AG10803 (cell line): ENCODE results near the gene HSD17B11.

Experiments used
- DNase-seq: peaks from one replicate; pipeline ENCODE4 v3.0.0; 2010; ENCODE audit warnings: low read depth
- H3K4me3 ChIP-seq: 2 replicates; pipeline ENCODE4 v1.5.1; 2011; ENCODE audit warnings: mild to moderate bottlenecking, low read length, control low read depth
- TF ChIP-seq, protein P1 (sequence below): conservative IDR thresholded peaks from 2 replicates; pipeline ENCODE4 v1.5.1; 2011; ENCODE audit warnings: mild to moderate bottlenecking, low read length, control low read depth, inconsistent platforms

Gene HSD17B11

DNA sequence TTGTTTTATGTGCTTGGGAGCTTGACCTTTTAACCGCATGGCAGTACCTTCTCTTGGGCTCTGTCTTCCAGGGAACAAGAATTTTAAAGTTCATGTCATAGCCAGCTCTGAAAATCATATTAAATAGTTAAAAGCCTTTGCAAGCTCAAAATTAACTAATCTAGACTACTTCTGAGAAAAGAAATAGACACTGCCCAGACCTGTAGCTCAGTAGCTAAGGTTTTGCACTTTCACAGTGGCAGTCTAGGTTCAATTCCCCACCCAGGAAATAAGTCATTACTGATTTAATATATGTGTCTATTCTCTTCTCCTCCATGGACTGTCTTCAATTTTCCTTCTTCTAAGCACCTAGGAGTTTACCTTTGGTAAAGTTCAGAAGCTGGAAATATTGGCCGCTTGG is 27.4 kb downstream of the HSD17B11 start:
- no peak overlapping the region for H3K4me3 ChIP-seq
- DNase-seq = no peak
- TF ChIP-seq, protein P1, sequence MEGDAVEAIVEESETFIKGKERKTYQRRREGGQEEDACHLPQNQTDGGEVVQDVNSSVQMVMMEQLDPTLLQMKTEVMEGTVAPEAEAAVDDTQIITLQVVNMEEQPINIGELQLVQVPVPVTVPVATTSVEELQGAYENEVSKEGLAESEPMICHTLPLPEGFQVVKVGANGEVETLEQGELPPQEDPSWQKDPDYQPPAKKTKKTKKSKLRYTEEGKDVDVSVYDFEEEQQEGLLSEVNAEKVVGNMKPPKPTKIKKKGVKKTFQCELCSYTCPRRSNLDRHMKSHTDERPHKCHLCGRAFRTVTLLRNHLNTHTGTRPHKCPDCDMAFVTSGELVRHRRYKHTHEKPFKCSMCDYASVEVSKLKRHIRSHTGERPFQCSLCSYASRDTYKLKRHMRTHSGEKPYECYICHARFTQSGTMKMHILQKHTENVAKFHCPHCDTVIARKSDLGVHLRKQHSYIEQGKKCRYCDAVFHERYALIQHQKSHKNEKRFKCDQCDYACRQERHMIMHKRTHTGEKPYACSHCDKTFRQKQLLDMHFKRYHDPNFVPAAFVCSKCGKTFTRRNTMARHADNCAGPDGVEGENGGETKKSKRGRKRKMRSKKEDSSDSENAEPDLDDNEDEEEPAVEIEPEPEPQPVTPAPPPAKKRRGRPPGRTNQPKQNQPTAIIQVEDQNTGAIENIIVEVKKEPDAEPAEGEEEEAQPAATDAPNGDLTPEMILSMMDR = no peak

DNA sequence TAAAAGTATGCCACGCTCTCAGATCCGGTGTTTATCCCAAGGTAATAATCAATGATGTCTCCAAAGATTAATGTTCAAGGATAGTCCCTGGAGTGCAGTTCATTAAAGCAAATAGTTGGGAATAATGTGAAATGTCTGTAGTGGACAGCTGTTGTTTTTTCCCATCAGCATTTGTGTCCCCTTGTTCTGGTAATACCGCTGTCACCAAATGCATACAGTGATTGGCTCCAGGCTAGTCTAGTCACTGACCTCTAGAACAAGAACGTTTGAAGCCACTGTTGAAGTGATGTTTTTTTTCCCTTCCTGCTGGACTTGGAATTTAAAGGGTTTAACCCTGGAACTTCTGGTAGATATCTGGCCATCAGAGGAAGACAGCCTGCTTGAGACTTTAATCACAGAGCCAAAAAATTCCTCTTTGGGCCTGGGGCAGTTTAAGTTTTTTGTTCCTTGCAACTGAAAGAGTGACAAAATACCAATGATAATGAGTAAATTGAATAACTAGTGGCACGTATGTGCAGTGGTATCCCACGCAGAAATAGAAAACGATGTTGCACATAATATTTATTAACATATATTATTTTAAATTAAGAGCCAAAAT is 30.6 kb downstream of the HSD17B11 start:
- TF ChIP-seq, protein P1 = no peak
- no peak for DNase-seq
- H3K4me3 ChIP-seq = no peak overlapping the region

DNA sequence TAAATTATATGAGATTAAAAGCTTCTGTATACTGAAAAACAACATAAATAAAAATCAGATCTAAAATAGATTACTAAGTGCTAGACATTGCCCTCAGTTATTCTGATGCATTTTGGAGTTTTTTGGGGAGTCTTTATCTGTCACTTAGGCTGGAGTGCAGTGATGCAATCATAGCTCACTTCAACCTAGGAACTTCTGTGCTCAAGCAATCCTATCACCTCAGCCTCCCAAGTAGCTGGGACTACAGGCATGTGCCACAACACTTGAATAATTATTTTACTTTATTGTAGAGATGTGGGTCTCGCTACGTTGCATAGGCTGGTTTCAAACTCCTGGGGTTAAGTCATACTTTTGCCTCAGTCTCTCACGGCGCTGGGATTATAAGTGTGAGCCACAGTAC is 31.7 kb downstream of the HSD17B11 start:
- no peak overlapping the region for H3K4me3 ChIP-seq
- no peak for DNase-seq
- TF ChIP-seq, protein P1 = no peak

DNA sequence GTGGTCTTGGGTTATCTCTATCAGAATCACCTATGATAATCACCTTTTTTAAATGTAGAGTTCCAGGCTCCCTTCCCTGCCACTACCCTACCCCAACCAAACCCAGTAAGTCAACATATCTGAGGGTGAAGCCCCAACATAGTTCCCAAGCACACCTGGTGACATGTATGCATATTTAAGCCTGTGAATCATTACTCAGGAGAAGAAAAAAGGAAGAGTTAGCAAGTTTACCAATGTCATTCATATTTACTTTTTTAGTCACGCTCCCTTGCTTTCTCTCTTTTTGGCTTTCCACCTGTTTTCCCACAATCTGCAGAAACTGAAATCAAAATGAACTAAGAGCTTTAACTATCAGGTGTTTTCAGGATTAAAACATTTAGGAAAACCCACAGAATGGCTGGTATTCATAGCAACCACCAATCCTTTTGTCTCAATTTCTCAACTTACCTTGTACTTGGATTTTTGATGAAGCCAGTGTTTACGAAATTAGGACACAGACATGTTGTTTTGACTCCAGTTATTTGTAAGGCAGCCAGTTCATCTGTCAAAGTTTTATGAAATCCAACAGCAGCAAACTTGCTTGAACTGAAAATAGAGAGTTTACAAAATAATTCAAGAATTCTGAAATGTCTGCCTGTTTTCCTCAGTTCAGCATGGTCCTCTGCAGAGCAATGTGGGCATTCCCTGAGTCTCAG is 34.0 kb downstream of the HSD17B11 start:
- TF ChIP-seq, protein P1 = no peak

DNA sequence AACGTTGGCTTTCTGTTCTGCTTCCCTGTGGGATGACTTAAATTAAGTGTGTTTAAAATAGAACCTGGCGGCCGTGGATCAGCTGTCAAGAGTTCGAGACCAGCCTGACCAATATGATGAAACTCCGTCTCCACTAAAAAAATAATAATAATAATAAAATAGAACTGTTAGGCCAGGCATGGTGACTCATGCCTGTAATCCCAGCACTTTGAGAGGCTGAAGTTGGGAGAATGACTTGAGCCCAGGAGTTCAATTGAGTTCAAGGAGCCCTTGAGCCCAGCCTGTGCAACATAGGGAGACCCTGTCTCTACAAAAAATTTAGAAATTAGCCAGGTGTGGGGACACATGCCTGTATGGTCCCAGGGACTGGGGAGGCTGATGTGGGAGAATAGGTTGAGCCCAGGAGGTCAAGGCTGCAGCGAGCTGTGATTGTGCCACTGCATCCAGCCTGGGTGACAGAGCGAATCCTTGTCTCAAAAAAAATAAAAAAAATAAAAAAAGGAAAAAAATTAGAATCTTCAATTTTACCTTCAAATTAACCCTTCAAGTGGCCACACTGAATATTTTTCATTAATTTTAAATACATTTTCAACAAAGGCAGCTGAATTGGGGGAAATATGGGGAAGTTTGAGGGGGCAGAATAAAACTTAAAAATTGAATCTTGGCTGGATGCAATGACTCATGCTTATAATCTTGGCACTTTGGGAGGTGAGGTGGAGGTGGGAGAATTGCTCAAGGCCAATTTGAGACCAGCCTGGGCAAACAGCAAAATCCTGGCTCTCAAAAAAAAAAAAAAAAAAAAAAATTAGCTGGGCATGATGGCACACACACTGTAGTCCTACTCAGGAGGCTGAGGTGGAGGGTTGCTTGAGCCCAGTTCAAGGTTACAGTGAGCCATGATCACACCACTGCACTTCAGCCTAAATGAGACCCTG is 36.6 kb downstream of the HSD17B11 start:
- peak; percentile 29 for DNase-seq
- no peak overlapping the region for H3K4me3 ChIP-seq
- TF ChIP-seq, protein P1 = no peak

More for the DNA sequence above, 34.0 kb downstream of the HSD17B11 start:
- peak; percentile 18 for DNase-seq
- H3K4me3 ChIP-seq = no peak overlapping the region

DNA sequence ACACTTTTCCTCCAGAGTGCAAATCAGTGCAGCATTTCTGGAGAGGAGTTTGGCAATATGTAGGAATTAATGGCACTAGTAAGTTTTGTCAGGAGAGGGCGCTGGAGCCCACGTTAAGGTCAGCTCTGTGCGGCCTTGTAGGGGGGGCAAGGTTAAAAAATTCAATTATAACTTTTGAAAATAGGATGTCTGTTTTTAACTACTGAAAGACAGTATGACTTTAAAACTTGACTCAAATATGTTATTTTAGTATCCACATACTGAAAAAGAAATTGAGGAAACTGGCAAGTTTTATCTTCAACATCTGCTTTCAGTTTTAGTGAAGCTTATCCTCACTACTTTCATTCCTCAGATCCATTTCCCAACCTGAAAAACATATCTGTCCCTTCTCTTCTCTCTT is 37.4 kb downstream of the HSD17B11 start:
- H3K4me3 ChIP-seq = no peak overlapping the region
- TF ChIP-seq, protein P1 = peak; percentile 66
- DNase-seq = peak; percentile 56
